CD4-positive, alpha-beta T cell treated with Interleukin-4 for 1 hour (primary cell): ENCODE data around the gene NTF3.
"Not testable (repeated sequence)": the region's sequence is repeated elsewhere in the genome, so short reads cannot be mapped to it uniquely, and the experiment has no call there.

ENCODE experiments used
- DNase-seq, 2 donors: peaks; one replicate each; pipeline ENCODE4 v3.0.0-alpha.2; 2020 to 2022

NTF3 gene

DNA sequence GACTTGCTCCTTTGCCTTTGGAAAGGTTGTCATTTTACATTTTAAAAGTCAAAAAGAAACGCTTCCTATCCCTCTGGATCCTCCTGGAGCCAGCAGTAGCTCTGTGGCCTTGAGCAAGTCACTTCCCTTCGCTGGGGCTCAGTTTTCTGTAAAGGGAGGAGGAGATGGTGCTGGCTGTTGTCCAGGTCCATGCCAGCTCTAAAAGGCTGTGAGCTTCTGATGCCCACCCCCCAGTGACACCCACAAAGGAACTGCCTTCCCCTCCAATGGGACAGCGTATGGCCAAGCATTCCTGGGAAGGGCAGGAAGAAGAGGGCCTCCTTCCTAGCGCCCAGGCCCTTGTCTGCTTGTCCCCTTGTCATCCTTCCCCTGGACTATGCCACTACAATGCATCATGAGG lies 81.5 kb downstream of the NTF3 start:
- no peak for DNase-seq

DNA sequence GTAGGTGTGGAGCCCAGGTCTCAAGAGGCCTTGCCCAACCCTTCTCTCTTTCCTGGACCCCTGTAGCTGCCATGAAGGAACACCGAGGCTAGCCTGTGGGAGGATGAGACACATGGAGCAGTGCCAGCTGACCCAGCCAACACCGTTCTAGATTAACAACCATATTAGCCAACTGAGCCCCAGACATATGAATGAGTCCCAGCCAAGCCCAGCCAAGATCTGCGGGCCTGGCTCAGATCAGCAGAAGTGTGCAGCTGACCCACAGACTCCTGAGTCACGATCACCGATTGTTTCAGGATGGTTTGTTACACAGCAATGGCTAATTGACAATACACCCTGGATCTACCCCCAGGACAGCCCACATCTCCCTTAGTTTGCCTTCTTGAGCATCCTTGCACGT lies 82.1 kb downstream of the NTF3 start:
- DNase-seq, result no peak

DNA sequence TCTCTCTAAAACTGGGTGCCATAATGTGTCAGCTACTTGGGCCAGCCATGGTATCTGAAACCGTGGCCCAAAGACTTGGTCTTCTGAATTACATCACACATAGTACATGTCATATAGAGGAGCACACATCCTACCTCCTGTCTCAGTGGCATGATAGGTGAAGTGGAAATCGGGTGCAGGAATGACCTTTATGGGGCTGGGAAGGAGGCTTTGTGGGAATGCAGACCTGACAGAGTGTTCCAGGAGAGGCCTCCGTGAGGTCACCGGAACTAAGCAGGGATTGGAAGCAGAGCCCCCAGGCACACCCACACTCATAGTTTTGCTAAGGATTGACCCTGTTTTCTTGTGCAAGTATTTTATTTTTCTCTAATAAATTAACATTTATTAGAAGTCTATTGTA lies 82.6 kb downstream of the NTF3 start:
- DNase-seq, result no peak

DNA sequence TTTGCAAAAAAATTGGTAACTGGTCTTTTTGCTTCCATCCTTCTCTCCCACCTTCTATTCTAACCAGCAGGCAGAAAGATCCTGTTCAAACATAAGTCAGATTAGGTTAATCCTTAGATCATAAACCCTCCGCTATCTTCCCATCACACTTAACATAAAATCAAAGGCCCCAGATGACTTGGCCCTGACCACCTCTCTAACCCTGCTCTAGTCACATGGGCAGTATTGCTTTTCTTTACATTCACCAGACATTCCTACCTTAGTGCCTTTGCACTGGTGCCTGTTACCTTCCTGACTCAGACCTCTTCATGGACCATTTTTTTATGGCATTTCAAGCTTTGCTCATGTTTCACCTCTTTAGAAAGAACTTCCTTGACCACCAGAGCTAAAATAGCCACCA lies 83.5 kb downstream of the NTF3 start:
- no peak for DNase-seq

DNA sequence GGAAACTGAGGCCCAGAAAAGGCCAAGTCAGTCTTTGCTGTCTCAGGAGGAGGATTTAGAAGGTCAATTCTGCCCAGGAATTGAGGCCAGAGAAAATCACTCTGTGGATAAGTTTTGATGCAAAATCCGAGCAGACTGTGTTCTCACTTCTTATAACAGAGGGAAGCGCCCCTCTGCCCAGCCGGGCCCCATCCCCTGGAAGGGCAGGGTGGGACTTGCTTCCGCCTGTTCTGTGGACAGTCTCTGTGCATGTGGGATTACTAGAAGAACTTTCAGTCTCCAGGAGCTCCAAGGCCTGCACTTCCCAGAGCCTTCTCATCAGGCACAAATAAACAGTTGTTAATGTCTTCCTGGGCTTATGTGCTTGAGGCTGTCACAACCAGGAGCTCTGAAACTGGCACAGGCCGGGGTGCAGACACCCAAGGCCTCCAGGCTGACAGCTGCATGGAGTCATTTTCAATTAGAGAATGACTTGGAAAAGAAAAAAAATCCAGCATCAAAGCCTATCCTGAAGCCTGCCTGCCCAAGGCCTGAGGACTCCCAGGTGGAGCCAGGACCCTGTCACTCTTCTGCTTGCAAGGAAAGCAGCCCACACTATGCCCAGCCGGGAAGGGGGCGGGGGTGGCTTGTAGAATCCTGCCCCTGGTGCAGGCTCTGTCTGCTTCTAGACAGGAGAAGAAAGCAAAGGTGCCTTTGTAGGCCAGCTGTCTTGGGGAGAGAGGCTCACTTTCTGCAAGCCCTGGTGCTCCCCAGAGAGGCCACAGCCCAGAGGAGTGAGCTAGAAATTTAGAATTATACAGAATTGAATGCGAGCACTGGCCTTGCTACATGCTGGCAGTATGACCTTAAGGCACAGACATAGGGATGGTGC lies 84.7 kb downstream of the NTF3 start:
- DNase-seq, result no peak

DNA sequence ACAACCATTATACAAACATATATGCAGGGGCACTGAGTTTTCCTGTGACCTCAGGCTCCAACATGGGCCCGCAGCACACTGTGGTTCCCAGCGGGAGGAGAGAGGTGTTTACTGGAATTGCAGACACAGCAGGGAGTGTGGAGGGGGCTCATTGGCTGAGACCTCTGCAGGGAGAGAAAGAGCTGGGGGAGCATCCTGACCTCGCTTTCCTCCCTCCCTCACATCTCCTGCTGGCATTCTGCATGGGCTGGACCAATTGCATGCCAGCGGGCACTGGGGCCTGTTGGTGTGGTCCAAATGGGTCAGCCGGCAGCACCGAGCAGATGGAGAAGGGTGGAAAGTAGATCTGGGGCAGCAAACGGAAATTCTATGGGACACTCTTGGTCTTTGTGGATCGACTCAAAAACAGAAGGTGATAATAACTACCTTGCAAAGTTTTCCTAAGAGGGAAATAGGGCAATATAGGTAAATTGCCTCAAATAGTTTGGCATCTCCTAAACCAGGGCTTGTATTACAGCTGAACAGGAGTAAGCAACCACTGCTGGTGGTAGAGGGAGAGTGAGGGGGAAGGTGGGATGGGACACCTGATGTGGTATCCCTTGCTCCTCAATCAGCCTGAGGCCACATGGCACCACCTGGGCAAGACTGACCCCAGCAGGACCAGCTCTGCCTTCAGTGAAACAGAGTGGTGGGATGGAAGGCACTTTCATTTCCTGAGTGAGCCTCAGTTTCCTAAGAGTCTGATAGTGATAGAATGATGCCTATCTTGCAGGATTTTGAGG lies 86.9 kb downstream of the NTF3 start:
- no peak for DNase-seq

DNA sequence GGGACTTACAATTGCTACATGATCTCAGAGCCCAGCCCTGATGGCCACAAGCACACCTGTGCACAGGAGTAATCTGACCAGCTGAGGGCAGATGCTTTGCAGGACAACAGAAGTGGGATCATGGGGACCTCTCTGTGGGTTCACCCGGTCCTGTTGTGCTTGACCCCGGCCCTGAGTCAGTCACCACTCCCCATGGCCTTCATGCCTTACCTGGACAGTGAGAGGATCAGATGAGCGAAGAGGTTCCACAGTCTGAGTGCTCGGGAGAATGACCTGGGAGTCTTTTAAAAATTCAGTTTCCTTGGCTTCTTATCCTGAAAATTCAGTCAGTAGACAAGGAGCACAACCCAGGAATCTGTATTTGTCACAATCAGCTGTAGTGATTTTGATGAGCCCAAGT lies 88.1 kb downstream of the NTF3 start:
- DNase-seq, result no peak

DNA sequence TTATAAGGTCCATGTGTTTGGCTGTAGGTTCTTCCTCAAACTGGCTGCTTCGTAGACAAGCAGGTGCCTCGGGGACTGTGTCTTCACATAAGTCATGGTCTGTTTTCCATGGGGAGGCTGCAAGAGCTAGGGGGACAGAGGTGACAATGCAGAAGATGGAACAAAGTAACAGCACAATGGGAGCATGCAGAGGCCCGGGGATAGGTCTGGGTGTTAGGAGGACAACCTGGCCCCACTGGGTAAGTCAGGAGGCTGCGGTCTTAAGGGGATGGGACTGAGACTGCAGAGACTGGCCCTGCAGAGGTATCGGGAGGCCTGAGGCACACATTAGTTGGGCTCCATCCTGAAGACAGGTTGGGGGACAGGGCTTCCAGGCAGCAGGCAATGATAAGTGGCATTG lies 88.9 kb downstream of the NTF3 start:
- no peak for DNase-seq

DNA sequence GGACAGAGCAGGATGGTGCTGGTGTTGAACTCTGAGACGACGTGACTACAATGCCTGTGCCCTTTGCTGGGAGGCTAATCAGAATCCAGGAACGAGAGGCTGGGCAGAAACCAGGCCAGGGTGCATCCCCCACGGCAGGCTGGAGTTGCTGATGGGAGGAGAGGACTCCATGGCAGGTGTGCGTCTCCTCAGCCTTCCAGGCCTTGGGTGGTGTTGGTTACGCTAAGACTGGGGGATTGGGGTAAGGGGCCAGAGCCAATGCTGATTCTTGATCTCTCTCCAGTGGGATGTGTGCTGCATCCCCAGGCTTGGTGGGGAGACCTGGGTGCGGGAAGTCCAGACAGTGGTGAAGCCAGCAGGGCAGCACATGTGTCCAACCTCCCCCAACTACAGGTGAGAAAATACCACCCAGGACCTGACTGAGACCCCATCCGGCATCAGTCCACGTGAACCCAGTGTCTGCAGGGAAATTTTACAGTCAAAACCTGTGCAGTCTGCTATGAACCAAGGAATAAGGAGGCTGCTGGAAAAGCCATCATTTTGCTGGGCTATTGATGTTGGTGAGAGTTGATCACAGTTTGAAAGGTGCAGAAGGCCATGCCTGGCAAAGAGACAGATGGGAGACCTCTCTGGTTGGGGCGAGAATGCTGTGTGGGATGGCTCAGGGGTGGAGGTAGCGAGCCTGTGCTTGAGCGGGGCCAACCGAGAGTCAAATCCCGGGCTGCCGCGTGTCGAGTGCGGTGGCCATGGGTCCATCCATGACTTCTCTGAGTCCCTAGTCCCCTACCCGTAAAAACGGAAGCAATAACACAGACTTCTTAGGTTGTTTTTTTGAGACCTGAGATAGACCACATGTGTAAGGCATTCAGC lies 89.8 kb downstream of the NTF3 start:
- DNase-seq, result no peak

DNA sequence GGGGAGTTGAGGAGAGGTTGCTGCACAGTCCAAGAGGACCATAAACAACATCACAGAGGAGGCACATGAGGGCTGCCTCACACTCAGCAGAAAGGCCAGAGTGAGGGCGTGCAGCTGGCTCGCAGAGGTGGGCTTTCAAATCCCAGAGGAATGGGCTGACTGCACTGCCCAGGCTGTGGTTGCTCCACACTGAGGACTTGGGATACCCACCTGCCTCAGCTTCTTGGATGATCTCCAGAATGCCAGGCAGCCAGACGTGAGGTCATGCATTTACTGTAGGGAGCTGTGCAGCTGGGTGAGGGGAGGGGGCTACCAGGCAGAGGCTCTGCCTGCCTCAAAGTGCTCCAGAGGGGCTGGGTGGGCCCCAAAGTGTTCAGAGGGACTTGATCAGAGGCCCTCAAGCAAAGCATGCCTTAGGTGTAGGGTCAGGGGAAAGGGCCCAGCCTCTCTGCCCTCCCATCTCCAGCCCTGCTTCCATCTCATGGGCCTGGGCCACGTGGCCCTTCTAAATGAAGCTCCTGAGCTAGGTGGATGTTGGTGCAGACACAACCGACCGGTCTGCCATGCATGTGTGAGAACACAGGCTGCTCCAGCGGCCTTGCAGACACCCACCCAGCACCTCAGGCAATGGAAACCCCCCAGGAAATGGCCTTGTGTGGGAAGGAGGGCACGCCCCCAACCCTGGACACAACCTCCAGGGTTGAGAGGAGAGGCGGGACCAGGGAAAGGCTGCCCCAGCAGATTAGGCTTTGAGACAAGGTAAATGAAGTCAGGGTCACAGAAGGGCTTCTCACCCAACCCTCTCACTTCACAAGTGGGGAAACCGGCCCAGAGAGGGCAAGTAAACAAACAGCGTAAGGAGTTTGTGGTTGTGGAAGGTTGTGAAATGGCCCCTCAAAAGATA lies 90.8 kb downstream of the NTF3 start:
- DNase-seq, result no peak

DNA sequence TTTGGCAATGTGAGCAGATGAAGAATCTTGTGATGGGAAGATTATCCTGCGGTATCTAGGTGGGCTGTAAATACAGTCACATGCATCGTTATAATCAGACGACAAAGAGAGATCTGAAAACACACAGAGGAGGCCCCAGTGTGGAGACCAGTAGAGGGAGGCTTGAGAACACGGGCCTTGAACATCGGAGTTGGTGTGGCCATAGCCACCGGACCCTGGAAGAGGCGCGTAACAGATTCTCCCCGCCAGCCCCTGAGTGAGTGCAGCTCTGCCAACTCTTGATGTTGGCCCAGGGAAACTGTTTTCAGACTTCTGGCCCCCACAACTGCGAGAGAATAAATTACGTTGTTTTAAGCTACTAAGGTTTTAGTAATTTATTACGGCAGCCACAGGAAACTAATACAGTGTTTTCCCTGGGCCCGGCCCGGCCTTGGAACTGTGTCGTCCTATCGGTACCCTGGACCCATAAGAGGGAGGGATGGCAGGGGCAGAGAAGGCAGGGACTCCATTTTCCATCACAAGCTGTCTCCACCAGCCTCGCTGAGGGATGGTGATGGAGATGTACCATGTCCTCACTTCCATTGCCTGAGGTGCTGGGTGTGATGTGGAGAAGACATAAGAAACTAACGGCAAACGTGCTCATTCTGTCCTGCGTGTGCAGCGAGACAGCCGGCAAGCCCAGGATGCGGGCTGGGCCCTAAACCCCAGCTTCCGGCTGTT lies 91.6 kb downstream of the NTF3 start:
- no peak for DNase-seq

DNA sequence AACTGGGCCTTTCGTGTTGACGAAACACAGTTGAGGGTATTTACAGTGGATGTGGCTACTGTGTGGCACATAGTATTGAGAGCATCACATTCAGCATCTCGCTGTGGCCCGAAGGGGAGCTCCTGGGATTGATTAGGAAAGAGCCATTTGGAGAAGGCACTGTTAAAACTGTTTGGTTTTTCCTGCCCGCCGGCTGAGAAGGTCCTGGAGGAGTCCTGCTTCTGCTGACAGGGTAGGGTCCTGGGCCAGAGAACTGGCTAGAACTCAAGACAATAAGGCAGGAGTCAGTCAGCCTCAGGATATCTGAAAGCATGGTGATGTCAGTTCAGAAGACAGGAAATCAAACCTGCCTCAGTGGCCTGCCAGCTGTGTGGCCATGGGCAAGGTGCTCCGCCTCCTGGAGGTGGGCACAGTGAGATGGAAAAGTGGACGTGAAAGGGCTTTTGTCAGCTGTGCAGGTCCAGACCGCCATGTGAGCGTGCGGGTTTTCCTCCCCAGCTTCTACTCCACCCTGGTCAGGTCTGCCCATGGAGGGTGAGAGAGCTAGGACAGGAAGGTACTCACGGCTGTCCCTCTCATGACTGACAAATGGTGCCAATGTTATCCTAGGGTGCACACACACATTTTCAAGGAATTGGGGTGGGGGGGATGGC lies 92.3 kb downstream of the NTF3 start:
- no peak for DNase-seq

DNA sequence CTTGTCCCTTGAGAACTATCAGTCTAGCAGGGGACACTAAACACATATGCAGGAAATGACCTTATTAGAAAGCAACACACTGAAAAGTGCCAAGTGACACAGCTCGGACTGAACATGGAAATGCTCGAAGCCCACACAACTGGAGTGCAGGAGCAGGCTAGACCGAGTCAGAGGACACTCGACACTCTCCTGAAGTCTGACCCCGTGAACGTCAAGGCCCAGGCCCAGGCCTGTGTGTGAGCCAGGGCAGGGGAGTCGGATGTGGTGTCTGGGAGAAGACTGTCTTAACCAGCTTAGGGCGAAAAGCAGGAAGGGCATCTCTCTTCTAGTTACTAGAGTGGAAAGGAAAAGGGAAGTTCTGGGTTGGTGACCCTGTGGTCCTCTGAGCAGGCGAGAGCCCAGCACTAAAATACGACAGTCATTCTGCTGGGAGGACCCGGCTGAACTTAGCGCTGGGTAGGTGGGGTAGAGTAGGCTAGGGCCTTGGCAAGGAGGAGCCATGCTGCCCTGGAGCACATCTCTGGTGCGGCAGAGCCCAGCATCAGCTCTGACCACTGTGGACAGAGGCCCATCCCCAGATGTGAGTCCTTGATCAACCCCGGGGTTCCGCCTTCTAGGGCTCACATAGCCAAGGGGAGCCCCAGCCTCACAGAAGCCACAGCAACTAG lies 93.0 kb downstream of the NTF3 start:
- no peak for DNase-seq

DNA sequence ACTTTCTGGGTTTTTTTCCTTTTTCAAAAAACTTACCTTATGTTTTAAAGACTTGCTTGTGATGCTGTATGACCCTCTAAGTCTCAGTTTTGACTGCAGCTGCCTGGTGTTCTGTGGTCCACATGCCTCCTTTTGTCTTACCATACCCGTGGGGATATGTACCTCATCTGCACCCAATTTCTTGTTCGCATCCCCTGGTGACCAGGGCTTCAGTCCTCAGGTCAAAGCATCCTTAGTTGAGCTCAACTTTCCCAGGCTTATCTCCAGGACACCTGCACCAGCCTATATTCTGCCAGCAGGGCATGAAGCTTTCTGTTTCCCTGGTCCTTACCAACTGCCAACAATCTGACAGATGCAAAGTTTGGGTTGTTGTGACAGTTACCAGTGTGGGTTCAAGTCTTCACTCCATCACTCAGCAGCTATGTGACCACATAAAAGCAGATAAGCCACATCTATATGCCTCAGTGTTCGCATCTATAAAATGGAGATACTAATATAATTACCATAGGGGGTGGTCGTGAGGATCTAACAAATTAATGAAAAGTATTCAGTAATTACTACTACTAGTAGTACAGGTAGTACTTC lies 94.0 kb downstream of the NTF3 start:
- DNase-seq, result no peak

DNA sequence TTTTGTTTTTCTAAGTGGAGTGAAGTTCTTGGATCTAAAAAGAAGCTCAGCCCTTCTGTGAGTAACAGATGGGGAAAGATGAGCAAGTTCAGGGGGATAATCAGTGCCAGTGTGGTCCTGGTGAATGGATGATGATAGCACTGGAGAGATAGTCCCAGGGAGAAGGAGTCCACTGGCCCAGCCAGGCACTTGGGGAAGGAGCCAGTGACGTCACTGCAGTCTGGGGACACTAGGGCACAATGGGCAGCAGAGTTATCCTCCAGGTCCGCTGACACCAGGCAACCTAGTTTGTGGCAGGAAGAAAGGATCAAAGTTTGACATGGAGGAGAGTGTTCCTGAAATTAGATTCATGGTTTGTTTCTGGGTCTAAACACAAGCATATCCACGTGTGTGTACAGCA lies 101.5 kb downstream of the NTF3 start:
- DNase-seq, result no peak

DNA sequence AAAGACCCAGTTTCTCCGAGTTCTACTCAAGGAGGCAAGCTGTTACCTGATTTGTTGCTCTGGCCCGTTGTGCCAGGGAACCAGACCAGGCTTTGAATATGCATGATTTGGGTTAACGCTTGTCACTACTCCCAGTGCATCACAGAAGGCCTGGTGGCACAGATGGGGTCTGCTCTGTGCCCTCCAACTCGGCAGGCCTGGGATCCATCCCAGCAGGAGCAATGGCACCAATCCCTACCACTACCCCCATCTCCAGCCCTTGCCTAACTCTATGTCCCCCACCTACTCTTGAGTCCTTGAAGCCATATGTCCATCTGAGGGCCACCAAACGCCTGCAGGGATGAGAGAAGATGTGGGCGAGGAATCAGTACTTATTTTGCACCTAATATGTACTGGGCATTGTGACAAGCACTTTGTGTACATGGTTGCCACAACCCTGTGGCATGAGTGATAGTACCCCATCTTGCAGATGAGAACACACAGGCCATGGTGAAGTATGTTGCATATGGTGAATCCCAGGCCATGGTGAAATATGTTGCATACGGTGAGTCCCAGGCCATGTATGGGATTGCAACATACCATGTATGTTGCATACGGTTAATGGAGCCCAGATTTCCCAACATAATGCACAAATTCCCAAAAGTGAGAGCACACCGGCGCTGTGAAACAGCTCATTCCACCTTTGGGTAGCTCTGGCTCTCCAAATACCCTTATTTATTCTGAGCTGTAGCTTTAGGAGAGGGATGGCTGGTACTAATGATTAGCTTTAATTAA lies 102.7 kb downstream of the NTF3 start:
- no peak for DNase-seq

DNA sequence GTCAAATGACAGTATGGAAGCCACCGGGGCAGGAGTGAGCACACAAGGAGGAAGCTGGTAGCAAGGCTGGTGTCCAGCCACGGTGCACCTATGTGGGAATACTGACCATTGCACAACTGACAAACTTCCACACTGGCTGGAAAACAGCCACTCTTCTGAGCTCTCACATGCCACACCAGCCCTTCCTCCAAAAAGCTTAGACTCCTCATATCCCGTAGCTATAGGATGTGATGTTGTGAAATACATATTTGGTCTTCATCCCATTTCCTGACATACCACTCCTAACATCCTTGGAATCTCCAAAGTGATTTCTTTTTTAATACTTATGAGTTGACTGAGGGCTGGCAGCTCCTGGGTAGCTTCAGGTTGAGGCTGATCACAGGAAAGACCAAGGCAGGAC lies 103.6 kb downstream of the NTF3 start:
- DNase-seq, result no peak

DNA sequence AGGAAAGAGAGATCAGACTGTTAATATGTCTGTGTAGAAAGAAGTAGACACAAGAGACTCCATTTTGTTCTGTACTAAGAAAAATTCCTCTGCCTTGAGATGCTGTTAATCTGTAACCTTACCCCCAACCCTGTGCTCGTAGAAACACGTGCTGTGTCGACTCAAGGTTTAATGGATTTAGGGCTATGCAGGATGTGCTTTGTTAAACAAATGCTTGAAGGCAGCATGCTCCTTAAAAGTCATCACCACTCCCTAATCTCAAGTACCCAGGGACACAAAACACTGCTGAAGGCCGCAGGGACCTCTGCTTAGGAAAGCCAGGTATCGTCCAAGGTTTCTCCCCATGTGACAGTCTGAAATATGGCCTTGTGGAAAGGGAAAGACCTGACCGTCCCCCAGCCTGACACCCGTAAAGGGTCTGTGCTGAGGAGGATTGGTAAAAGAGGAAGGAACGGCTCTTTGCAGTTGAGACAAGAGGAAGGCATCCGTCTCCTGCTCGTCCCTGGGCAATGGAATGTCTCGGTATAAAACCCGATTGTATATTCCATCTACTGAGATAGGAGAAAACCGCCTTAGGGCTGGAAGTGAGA lies 105.2 kb downstream of the NTF3 start:
- not testable (repeated sequence) for DNase-seq

DNA sequence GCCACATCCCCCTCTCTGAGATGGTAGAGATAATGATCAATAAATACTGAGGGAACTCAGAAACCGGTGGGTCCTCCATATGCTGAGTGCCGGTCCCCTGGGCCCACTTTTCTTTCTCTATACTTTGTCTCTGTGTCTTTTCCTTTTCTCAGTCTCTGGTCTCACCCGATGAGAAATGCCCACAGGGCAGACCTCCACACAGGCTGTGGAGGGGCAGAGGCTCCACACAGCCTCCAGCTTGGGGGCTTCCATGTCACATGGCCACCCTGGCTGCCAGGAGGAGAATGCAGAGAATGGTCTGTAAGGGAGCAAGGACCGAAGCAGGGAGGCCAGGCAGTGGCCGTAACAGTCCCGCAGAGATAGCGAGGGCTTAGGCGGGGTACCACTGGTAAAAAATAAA lies 105.9 kb downstream of the NTF3 start:
- no peak for DNase-seq
